Ishikawa (cell line): ENCODE data around the gene AMPD1.

ENCODE experiments used
- EP300 ChIP-seq: IDR thresholded peaks from 2 replicates; pipeline ENCODE4 v1.6.1; 2012; ENCODE audit warnings: borderline replicate concordance
- MAX ChIP-seq: IDR thresholded peaks from 2 replicates; pipeline ENCODE4 v1.6.1; 2012
- RAD21 ChIP-seq: IDR thresholded peaks from 2 replicates; pipeline ENCODE4 v1.6.1; 2012; ENCODE audit warnings: low read depth
- TAF1 ChIP-seq: IDR thresholded peaks from 2 replicates; pipeline ENCODE4 v1.6.1; 2012; ENCODE audit warnings: low read depth, mild to moderate bottlenecking
- YY1 ChIP-seq: IDR thresholded peaks from 2 replicates; pipeline ENCODE4 v1.6.1; 2012; ENCODE audit warnings: low read depth

- TF ChIP-seq YY1 (no peak), TAF1 (no peak), EP300 (no peak), MAX (no peak), RAD21 (no peak)
Observed at GRCh38 chr1:114668373-114668772, 27.0 kb downstream of the AMPD1 start.
